A673 (cell line): ENCODE data around the gene MRPL14. TPM values are rescaled to one million over a fixed set of nuclear protein-coding genes. Genes with fewer than 3 reads are reported as not detected.
A peak's percentile ranks its signal among the peaks of the same experiment; 100 is the strongest.

Experiments used
- BruUV-seq: library from RNA; stranded (reverse); fragments of 400-500 nt; replicated peaks from 2 replicates; lab custom pipeline; 2021; lab: Mats Ljungman, UMichigan
- CTCF ChIA-PET: fragments of 300-600 bp; sonication (Branson Sonifier 250); formaldehyde crosslinking; loops from one replicate; lab custom pipeline; 2022; ENCODE audit warnings: antibody characterized with exemption; lab: Charles Lee
- POLR2A ChIA-PET: fragments of 300-600 bp; sonication (Branson Sonifier 250); formaldehyde crosslinking; loops from one replicate; lab custom pipeline; 2022; ENCODE audit warnings: antibody characterized with exemption; ENCODE audit not compliant: low non-redundant PET; lab: Charles Lee
- DNase-seq: peaks from one replicate; pipeline ENCODE4 v3.0.0-alpha.2; 2015; ENCODE audit warnings: low spot score
- H3K27ac ChIP-seq: fragments of 200-600 bp; sonication (generic); 2 replicates; pipeline ENCODE4 v1.5.1; 2016; ENCODE audit warnings: mixed run types, low read depth, mild to moderate bottlenecking, mixed read lengths, antibody characterized with exemption, low read length; ENCODE audit not compliant: poor library complexity, severe bottlenecking
- H3K27me3 ChIP-seq: fragments of 200-600 bp; sonication (generic); replicated peaks from 2 replicates; pipeline ENCODE4 v1.6.1; 2017; ENCODE audit warnings: mixed run types, low read depth, mild to moderate bottlenecking, mixed read lengths, antibody characterized with exemption, low read length; ENCODE audit not compliant: insufficient read depth, poor library complexity
- H3K36me3 ChIP-seq: fragments of 200-600 bp; sonication (generic); 2 replicates; pipeline ENCODE4 v1.6.1; 2016; ENCODE audit warnings: mixed run types, mild to moderate bottlenecking, mixed read lengths, antibody characterized with exemption, low read length; ENCODE audit not compliant: insufficient read depth, poor library complexity, severe bottlenecking
- H3K4me1 ChIP-seq: fragments of 200-600 bp; sonication (generic); 2 replicates; pipeline ENCODE4 v1.6.1; 2017; ENCODE audit warnings: mixed run types, mild to moderate bottlenecking, mixed read lengths, antibody characterized with exemption, low read length; ENCODE audit not compliant: insufficient read depth, poor library complexity, severe bottlenecking
- H3K4me3 ChIP-seq: fragments of 200-600 bp; sonication (generic); 2 replicates; pipeline ENCODE4 v1.5.1; 2016; ENCODE audit warnings: low read depth, mixed run types, mild to moderate bottlenecking, mixed read lengths, low read length; ENCODE audit not compliant: poor library complexity, severe bottlenecking
- H3K9me3 ChIP-seq: fragments of 200-600 bp; sonication (generic); 2 replicates; pipeline ENCODE4 v1.6.1; 2016; ENCODE audit warnings: mixed run types, low read depth, mild to moderate bottlenecking, mixed read lengths, antibody characterized with exemption, low read length; ENCODE audit not compliant: poor library complexity, severe bottlenecking
- EZH2 ChIP-seq: fragments of 200-600 bp; sonication (generic); IDR thresholded peaks from 2 replicates; pipeline ENCODE4 v1.6.1; 2017; ENCODE audit warnings: borderline replicate concordance, low read depth, mild to moderate bottlenecking, mixed read lengths, antibody characterized with exemption, low read length; ENCODE audit not compliant: poor library complexity, severe bottlenecking
- intact Hi-C: fragments of 100-400 bp; cut with micrococcal nuclease; formaldehyde crosslinking; loops from one replicate; pipeline ENCODE4 v1.10.0; 2022; ENCODE audit not compliant: unreplicated experiment
- total RNA-seq: library from RNA; stranded (reverse); gene quantifications from 2 replicates; pipeline ENCODE4 v1.2.3, GENCODE V29; 2021
- TF ChIP-seq, protein P1 (sequence below): fragments of 300-800, 200-600 bp; sonication (generic); conservative IDR thresholded peaks from 2 replicates; pipeline ENCODE4 v1.5.1; 2017; ENCODE audit warnings: low read depth, mild to moderate bottlenecking, antibody characterized with exemption, low read length, moderate library complexity, mixed read lengths

Gene MRPL14
- total RNA-seq, 1 experiment from 2014 or later = 78.8 TPM

DNA sequence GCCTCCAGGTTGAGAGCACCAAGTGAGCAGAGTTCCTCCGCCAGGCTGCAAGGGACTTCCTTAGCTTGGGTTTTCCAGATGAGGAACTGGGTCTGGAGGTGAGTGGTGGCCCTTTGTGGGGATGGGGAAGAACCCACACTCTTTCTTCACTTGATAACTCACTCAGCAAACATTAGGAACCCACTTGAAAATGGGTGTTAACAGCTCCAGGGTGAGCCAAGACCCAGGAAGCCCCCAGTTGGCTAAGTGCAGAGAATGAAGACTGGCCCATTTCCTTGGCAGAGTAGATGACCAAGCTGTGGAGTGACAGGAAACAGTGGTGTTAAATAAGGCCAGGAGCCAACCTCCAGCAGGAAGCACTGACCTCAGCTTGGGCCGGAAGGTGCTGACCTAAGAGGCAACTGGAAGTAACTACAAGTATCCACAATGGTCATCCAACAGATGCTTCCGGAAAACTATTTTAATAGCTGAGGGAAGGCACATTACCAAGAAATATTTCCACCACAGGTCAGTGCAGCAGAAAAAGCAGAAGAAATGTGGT is 22.7 kb downstream of the MRPL14 start:
- Histone ChIP-seq H3K4me3 (no peak overlapping the region), H3K27ac (no peak overlapping the region), H3K36me3 (peaks cover 33% of the 10 kb centered on the region), H3K4me1 (no peaks in the 10 kb centered on the region), H3K9me3 (no peaks in the 10 kb centered on the region), H3K27me3 (no peaks in the 10 kb centered on the region)
- BruUV-seq = no TSS peak
- POLR2A ChIA-PET = no interaction called here
- DNase-seq = no peak
- CTCF ChIA-PET = no interaction called here
- TF ChIP-seq, protein P1, sequence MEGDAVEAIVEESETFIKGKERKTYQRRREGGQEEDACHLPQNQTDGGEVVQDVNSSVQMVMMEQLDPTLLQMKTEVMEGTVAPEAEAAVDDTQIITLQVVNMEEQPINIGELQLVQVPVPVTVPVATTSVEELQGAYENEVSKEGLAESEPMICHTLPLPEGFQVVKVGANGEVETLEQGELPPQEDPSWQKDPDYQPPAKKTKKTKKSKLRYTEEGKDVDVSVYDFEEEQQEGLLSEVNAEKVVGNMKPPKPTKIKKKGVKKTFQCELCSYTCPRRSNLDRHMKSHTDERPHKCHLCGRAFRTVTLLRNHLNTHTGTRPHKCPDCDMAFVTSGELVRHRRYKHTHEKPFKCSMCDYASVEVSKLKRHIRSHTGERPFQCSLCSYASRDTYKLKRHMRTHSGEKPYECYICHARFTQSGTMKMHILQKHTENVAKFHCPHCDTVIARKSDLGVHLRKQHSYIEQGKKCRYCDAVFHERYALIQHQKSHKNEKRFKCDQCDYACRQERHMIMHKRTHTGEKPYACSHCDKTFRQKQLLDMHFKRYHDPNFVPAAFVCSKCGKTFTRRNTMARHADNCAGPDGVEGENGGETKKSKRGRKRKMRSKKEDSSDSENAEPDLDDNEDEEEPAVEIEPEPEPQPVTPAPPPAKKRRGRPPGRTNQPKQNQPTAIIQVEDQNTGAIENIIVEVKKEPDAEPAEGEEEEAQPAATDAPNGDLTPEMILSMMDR = no peak
- TF ChIP-seq EZH2 = no peak
- intact Hi-C loops = no loop called here

DNA sequence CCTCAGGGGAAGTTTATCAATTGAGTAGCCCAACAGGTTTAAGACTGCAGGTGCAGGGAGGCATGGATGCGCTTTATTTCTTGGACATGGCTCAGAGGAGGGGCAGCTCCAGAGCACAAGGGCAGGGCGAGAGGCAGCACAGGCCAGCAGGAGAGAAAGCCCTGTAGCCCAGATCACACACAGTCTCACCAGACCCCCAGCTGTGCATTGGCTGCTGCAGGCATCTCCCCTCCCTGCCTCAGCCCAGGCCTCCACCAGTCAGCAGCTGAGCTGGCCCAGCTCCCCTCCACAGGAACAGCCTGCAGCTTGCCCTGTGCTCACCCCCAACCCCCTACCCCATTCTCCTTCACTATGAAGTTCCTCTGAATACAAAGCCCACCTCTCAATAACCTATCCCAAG is 24.7 kb downstream of the MRPL14 start:
- intact Hi-C loops = no loop called here
- H3K4me3 ChIP-seq = no peak overlapping the region
- no peaks in the 10 kb centered on the region for H3K4me1 ChIP-seq
- no peak for DNase-seq
- ChIA-PET POLR2A (no interaction called here), CTCF (no interaction called here)
- no TSS peak for BruUV-seq
- H3K36me3 ChIP-seq = peaks cover 29% of the 10 kb centered on the region
- no peak for TF ChIP-seq EZH2
- TF ChIP-seq, protein P1 = no peak
- H3K27me3 ChIP-seq = no peaks in the 10 kb centered on the region
- H3K27ac ChIP-seq = no peak overlapping the region
- no peaks in the 10 kb centered on the region for H3K9me3 ChIP-seq

DNA sequence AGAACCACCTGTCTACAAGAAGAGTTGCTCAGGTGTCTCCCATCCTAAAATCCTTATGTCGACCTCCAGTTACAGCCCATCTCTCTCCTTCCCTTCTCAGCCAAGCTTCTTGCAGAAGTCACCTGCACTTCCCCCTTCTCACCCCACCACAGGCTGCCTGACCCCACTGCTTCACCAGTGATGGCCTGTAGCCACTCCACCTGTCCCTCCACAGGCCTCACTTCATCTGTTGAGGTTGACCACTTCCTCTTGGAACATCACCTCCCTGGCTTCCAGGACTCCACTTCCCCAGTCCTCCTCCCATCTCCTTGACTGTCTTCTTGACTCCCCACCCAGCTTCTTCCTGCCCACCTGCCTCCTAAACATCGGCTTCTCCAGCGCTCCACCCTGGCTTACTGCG is 25.4 kb downstream of the MRPL14 start:
- Histone ChIP-seq H3K4me1 (no peaks in the 10 kb centered on the region), H3K27ac (peak overlapping the region; percentile 1), H3K4me3 (no peak overlapping the region), H3K27me3 (no peaks in the 10 kb centered on the region), H3K9me3 (no peaks in the 10 kb centered on the region), H3K36me3 (peaks cover 29% of the 10 kb centered on the region)
- ChIA-PET POLR2A (no interaction called here), CTCF (no interaction called here)
- intact Hi-C loops = no loop called here
- TF ChIP-seq, protein P1 = no peak
- no peak for TF ChIP-seq EZH2
- no TSS peak for BruUV-seq
- no peak for DNase-seq
